Measurements from ENCODE around the gene CCDC15. TPM values are rescaled to one million over a fixed set of nuclear protein-coding genes. Genes with fewer than 3 reads are reported as not detected.
A peak's percentile ranks its signal among the peaks of the same experiment; 100 is the strongest.
"Not testable (repeated sequence)": the region's sequence is repeated elsewhere in the genome, so short reads cannot be mapped to it uniquely, and the experiment has no call there.

The CCDC15 gene
- total RNA-seq, 1 donor from 2014 or later, result 0.25 TPM

GRCh38 chr11:124950601-124951330 is 3.2 kb upstream of the CCDC15 start:
- DNase-seq, result no peak
- Histone ChIP-seq H3K27ac (replicated peaks) (no peak overlapping the region), H3K27me3 (ENCODE audit: low read depth) (no peaks in the 10 kb centered on the region), H3K9me3 (replicated peaks) (peaks cover 10% of the 10 kb centered on the region), H3K4me3 (no peak overlapping the region), H3K4me1 (peaks cover 18% of the 10 kb centered on the region), H3K36me3 (no peaks in the 10 kb centered on the region)
- intact Hi-C loops (cut with micrococcal nuclease), result no loop called here
- TF ChIP-seq CTCF (IDR thresholded peaks at IDR 0.05; ENCODE audit: borderline replicate concordance), result no peak

- DNase-seq, result no peak
- Histone ChIP-seq H3K36me3 (no peaks in the 10 kb centered on the region), H3K27me3 (ENCODE audit: low read depth) (no peaks in the 10 kb centered on the region), H3K9me3 (replicated peaks) (peaks cover 10% of the 10 kb centered on the region), H3K4me1 (peaks cover 18% of the 10 kb centered on the region), H3K27ac (replicated peaks) (no peak overlapping the region), H3K4me3 (no peak overlapping the region)
- no peak for TF ChIP-seq CTCF (IDR thresholded peaks at IDR 0.05; ENCODE audit: borderline replicate concordance)
- intact Hi-C loops (cut with micrococcal nuclease), result no loop called here
These were observed 2.7 kb upstream of the CCDC15 start for GRCh38 chr11:124951341-124951740.

GRCh38 chr11:124954590-124954955 is 571 bp downstream of the CCDC15 start:
- H3K4me3 ChIP-seq, result peak overlapping the region; percentile 83
- no peaks in the 10 kb centered on the region for H3K36me3 ChIP-seq
- no peak for TF ChIP-seq CTCF (IDR thresholded peaks at IDR 0.05; ENCODE audit: borderline replicate concordance)
- no peak for DNase-seq
- peaks cover 18% of the 10 kb centered on the region for H3K4me1 ChIP-seq
- no peaks in the 10 kb centered on the region for H3K27me3 ChIP-seq (ENCODE audit: low read depth)
- intact Hi-C loops (cut with micrococcal nuclease), result no loop called here
- no peaks in the 10 kb centered on the region for H3K9me3 ChIP-seq (replicated peaks)
- peak overlapping the region; percentile 89 for H3K27ac ChIP-seq (replicated peaks)

- Histone ChIP-seq H3K4me1 (peaks cover 18% of the 10 kb centered on the region), H3K27me3 (ENCODE audit: low read depth) (no peaks in the 10 kb centered on the region), H3K4me3 (no peak overlapping the region), H3K27ac (replicated peaks) (no peak overlapping the region), H3K9me3 (replicated peaks) (no peaks in the 10 kb centered on the region), H3K36me3 (no peaks in the 10 kb centered on the region)
- no peak for TF ChIP-seq CTCF (IDR thresholded peaks at IDR 0.05; ENCODE audit: borderline replicate concordance)
- DNase-seq, result no peak
- intact Hi-C loops (cut with micrococcal nuclease), result no loop called here
These were observed 1.0 kb downstream of the CCDC15 start for GRCh38 chr11:124955035-124955434.

GRCh38 chr11:124961972-124962609 is 8.1 kb downstream of the CCDC15 start:
- Histone ChIP-seq H3K4me3 (no peak overlapping the region), H3K9me3 (replicated peaks) (no peaks in the 10 kb centered on the region), H3K36me3 (no peaks in the 10 kb centered on the region), H3K4me1 (no peaks in the 10 kb centered on the region), H3K27ac (replicated peaks) (no peak overlapping the region), H3K27me3 (ENCODE audit: low read depth) (no peaks in the 10 kb centered on the region)
- peak; percentile 78 for TF ChIP-seq CTCF (IDR thresholded peaks at IDR 0.05; ENCODE audit: borderline replicate concordance)
- intact Hi-C loops (cut with micrococcal nuclease), result loop anchor here (5.0 to 10.0 kb wide), 2 partner anchors 175 to 473 kb away; no protein-coding TSS in a partner anchor
- no peak for DNase-seq

- H3K4me1 ChIP-seq; H3K27ac ChIP-seq (replicated peaks); DNase-seq; H3K4me3 ChIP-seq; H3K9me3 ChIP-seq (replicated peaks); H3K27me3 ChIP-seq (ENCODE audit: low read depth); H3K36me3 ChIP-seq: not testable (repeated sequence)
- intact Hi-C loops (cut with micrococcal nuclease), result loop anchor here (10.0 kb wide), 1 partner anchor 467 kb away; no protein-coding TSS in a partner anchor
These were observed 14.2 kb downstream of the CCDC15 start for GRCh38 chr11:124968197-124968596.
